Nephron (organoid): ENCODE measurements around the gene FAM210B.
A peak's percentile ranks its signal among the peaks of the same experiment; 100 is the strongest.

Experiments
- H3K27ac Mint-ChIP-seq, 3 experiments: 2 replicates each; pipeline ENCODE4 v1.8.0; 2020; ENCODE audit warnings: mixed read lengths in 3 of 3, mild to moderate bottlenecking in 2 of 3, moderate library complexity in 1 of 3
- H3K27me3 Mint-ChIP-seq: 2 replicates; pipeline ENCODE4 v1.8.0; 2021; ENCODE audit warnings: low read depth, mild to moderate bottlenecking, moderate library complexity, mixed read lengths
- H3K36me3 Mint-ChIP-seq: 2 replicates; pipeline ENCODE4 v1.8.0; 2020; ENCODE audit warnings: low read depth, mixed read lengths
- H3K4me1 Mint-ChIP-seq: 2 replicates; pipeline ENCODE4 v1.8.0; 2020; ENCODE audit warnings: mixed read lengths
- H3K4me3 Mint-ChIP-seq, 3 experiments: 2 replicates each; pipeline ENCODE4 v1.8.0; 2020; ENCODE audit warnings: mild to moderate bottlenecking in 3 of 3, mixed read lengths in 3 of 3, moderate library complexity in 2 of 3
- H3K9me3 Mint-ChIP-seq: 2 replicates; pipeline ENCODE4 v1.8.0; 2020; ENCODE audit warnings: mixed read lengths
- CTCF ChIP-seq, 3 experiments: fragments of 200-600 bp; sonication (generic); IDR thresholded peaks; one replicate each; pipeline ENCODE4 v1.5.0; 2021; ENCODE audit warnings: antibody characterized with exemption in 3 of 3; ENCODE audit not compliant: unreplicated experiment in 3 of 3

FAM210B gene

DNA sequence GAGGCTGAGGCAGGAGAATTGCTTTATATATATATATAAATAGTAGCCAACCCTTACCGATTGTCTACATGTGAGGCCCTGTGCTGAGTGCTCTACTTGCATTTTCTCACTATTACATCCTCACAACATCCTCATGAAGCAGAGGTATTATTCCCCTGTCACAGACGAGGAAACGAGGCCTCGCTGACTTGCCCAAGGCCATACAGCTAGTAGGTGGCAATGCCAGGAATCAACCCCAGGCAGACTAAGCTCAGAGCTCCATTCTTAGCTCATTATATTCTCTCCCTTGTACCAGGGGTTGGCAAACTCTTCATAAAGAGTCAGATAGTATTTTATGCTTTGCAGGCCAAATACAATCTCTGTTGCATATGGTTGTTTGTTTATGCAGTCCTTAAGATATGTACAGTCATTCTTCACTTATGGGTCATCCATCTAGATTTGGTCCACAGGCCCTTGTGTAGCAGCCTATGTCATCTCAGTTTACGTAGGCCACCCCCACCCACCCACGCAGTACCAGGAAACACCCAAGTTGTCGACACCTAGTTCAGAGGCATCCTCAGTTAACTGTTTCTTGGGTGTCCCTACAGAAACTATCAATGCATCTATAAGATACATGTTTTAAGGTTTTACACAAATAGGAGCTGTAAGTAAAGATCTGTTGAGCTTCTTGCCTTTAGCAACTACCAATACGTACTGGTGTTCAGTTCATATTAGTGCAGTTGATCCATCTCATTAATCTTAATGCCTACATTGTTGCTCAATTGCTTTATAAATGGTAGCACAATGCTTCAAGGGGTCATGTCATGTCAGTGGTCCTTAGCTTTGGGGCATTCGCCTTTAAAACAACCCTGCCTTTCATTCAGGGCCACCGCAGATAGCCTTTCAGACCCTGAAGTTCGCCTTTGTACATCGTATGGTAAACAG is 56.3 kb downstream of the FAM210B start:
- Mint-ChIP-seq H3K4me1 (peaks cover 19% of the 10 kb centered on the region), H3K27ac (no peak overlapping the region), H3K27me3 (no peaks in the 10 kb centered on the region), H3K4me3 (no peak overlapping the region), H3K36me3 (peaks cover 21% of the 10 kb centered on the region), H3K9me3 (no peaks in the 10 kb centered on the region)
- no peak for TF ChIP-seq CTCF (IDR thresholded peaks at IDR 0.05; ENCODE audit: unreplicated experiment in 3 of 3)

- Mint-ChIP-seq H3K27me3 (no peaks in the 10 kb centered on the region), H3K4me1 (peaks cover 19% of the 10 kb centered on the region), H3K9me3 (no peaks in the 10 kb centered on the region), H3K36me3 (peaks cover 21% of the 10 kb centered on the region), H3K27ac (peak overlapping the region in 1 of 3 experiments; percentile 4), H3K4me3 (no peak overlapping the region)
- TF ChIP-seq CTCF (IDR thresholded peaks at IDR 0.05; ENCODE audit: unreplicated experiment in 3 of 3), result no peak
Observed at GRCh38 chr20:56417402-56417801, 58.6 kb downstream of the FAM210B start.

- Mint-ChIP-seq H3K4me1 (peaks cover 24% of the 10 kb centered on the region), H3K36me3 (peaks cover 21% of the 10 kb centered on the region), H3K27me3 (no peaks in the 10 kb centered on the region), H3K9me3 (no peaks in the 10 kb centered on the region), H3K27ac (peak overlapping the region in 2 of 3 experiments; percentile 4 to 66), H3K4me3 (no peak overlapping the region)
- TF ChIP-seq CTCF (IDR thresholded peaks at IDR 0.05; ENCODE audit: unreplicated experiment in 3 of 3), result no peak
Observed at GRCh38 chr20:56417911-56418310, 59.1 kb downstream of the FAM210B start.
